Muscle of back (tissue), 11 donors: ENCODE data around the gene SYNDIG1. TPM values are rescaled to one million over a fixed set of nuclear protein-coding genes. Genes with fewer than 3 reads are reported as not detected.

Source experiments
- DNase-seq, 3 donors: peaks; one replicate each; pipeline versions ENCODE4 v3.0.0 to v3.0.0-alpha.2; 2013
- polyA plus RNA-seq, 10 donors: library from polyadenylated mRNA; unstranded; fragments of 120-200 nt; gene quantifications; one replicate each; pipeline ENCODE4 v1.2.1, GENCODE V29; 2013; ENCODE audit not compliant: insufficient read length in 10 of 10

SYNDIG1 gene
- polyA plus RNA-seq, 10 donors: 2.9 to 5.6 (median 3.6) TPM

- DNase-seq: no peak
Measured at GRCh38 chr20:24690408-24690807, 221.0 kb downstream of the SYNDIG1 start.

GRCh38 chr20:24691901-24692351 lies 222.5 kb downstream of the SYNDIG1 start:
- no peak for DNase-seq

DNA sequence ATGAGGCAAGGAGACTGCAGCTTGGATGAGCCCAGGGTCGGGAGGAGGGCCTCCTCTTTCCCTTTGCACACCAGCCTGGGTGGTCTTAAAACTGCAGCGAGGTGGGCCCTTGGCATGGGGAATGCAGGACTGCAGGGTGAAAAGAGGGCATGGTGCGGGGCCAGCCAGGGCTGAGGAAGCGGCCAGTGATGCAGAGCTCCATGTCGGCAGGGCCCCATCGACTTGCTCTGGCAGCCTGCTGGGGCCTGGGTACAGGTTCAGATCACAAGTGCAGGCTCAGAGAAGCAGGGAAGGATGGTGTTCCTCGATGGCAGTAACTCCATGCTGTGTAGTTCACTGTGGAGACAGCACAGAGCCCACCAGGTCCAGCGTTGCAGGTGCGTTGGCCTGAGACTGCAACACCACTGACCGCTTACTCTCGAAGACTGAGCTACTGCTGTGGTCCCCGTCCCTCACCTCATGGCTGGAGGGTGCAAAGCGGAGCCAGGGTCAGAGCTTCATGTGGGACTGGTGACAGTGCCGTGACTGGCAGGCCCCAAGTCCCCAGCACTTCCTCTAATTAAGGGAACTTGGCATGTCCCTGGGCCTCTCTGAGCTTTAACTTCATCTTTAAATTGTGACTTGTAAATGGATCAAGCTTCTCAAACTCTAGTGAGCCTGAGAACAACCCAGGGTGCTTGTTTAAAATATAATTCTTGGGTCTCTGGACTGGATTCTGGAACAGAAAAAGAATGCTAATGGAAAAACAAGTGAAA lies 223.2 kb downstream of the SYNDIG1 start:
- no peak for DNase-seq

- no peak for DNase-seq
Measured at GRCh38 chr20:24693466-24694156, 224.2 kb downstream of the SYNDIG1 start.

- peak in 2 of 3 donors; percentile 28 to 55 for DNase-seq
Measured at GRCh38 chr20:24694157-24694726, 224.8 kb downstream of the SYNDIG1 start.

DNA sequence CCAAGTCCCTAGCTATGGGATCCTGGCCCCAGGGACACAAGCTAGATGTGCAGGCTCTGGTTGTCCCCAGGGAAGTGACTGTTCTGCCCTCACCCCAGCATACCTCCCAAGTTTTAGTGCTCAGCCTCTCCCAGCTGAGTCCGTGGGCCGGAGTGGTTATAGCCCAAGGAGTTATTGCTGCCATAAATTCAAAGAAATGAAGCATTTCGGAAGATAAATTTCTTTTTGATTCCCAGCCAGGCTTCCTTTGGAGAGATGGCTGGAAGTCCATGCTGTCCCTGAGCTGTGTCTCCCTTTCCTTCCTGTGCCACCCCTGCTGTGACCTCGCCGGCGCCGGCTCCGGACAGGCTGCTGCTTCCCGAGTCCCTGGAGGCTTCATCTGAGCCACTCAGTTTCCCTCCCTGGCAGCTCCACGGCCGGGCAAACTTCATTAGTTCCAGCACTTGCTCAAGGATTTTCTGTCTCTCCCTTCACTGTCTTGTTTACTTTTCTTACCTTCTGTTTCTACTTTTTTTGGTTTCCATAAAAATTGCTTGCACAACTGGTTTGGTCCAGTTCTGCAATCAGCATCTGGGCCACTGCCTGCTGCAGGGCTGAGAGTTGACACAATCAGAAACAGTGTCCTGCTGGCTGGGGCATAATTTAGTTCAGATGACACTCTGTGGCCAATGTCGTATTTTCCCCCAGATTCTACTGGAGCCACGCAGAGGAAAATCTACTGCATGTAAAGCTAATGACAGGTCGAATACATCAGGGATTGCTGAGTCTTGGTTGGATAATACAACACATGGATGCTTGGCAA lies 225.5 kb downstream of the SYNDIG1 start:
- peak in 1 of 3 donors; percentile 29 for DNase-seq

DNA sequence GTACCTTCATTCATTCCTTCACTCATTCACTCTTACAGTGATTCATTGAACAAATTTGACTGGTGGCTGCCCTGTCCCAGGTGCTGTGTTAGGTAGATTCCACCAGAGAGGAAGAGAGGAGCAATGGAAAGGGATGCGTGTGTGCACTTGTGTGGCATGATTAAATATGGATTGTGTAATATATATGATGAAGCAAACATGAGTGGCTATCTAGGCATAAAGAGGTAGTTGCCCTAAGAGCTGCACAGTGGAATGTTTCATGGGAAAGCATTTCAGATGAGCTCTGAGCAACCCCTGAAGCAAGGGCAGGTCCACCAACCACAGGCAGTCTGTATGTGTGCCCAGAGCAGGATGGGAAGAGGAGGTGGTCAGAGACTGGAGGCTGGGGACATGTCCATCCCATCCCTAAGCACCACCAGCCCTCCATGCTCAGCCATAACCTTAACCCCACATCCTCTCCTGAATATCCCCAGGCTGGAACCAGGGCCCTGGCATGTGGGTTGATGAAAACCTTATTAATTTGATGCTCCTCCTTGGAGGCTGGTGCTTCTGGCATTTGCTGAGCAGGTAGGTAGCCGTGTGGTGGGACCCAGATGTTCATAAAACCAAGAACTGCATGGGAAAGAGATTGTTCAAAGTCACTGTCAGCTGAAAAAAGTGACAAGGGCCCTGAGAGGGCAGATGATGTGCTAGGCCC lies 226.2 kb downstream of the SYNDIG1 start:
- no peak for DNase-seq

GRCh38 chr20:24696396-24696795 lies 227.0 kb downstream of the SYNDIG1 start:
- no peak for DNase-seq

GRCh38 chr20:24697411-24697810 lies 228.0 kb downstream of the SYNDIG1 start:
- DNase-seq: no peak

GRCh38 chr20:24698189-24698588 lies 228.8 kb downstream of the SYNDIG1 start:
- no peak for DNase-seq

GRCh38 chr20:24698706-24699206 lies 229.3 kb downstream of the SYNDIG1 start:
- no peak for DNase-seq

DNA sequence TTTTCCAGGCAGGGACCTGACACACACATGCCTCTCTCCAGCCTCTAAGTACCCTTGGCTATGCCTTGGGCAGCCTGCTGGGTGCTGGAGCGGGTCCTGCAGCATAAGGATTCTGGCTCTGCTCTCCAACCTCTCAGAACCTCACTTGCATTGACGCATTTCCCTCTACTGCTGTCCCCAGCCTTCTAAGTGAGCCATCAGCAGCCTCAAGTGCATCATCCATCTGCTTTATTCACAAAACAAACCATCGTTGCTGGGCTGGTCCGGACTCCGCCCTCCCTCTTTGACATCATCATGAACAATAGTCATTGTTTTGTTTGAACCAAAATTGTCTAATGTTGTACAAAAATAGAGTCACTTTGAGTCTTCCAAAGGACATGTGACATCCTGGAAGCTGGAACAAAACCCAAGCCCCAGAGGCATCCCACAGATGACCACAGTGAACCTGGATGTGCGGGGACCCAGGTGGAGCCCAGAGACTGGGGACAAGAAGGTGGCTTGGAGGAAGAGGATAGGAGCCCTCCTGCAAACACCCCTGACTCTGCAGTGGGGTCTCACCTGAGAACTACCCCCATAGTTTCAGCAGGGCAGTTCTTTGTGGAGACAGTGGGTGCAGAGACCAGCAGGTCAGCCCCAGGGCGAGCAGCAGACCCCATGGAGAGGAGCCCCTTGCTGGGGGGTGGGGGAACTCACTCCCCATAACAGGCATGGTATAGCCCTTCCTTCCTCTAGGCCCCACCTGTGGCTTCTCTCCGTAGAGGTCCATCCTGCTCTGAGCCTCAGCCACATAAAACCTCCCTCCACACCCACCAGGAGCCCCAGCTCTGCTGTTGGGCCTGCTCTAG lies 230.1 kb downstream of the SYNDIG1 start:
- DNase-seq: no peak

GRCh38 chr20:24700166-24700860 lies 230.9 kb downstream of the SYNDIG1 start:
- DNase-seq: no peak

DNA sequence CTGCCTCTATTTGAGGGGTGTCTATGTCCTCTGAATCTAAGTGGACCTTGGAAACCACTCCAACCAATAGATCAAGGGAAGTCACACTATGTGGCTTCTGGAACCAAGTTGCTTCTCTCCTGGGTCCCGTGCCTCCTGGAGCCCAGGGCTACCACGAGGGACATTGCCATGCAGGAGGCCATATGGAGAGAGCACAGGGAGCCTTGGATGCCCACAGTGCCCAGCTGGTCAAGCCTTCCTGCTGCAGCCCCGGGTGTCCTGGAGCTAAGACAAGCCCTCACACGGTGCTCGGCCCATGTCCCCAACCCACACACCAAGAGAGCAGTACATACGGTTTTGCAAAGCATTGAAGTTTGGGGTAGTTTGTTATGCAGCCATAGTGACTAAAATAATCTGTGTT lies 231.6 kb downstream of the SYNDIG1 start:
- no peak for DNase-seq

GRCh38 chr20:24701668-24702067 lies 232.2 kb downstream of the SYNDIG1 start:
- DNase-seq: no peak

GRCh38 chr20:24702501-24703283 lies 233.3 kb downstream of the SYNDIG1 start:
- DNase-seq: no peak

DNA sequence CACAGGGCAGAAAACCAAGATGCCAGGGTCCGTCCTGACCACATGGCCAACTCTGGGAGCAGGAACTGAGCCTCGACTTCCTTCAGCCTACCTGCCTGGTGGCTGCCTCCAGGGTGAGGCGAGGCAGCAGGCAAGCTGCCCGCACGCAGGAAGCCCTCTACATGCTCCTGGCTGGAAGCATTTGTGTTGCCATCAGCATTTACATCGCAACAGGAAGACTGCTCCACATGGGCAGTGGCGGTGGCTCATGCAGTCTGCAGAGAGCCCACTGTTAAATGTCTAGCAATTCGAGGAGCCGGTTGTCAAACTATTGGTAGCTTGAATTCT lies 233.8 kb downstream of the SYNDIG1 start:
- DNase-seq: no peak

GRCh38 chr20:24704899-24705298 lies 235.5 kb downstream of the SYNDIG1 start:
- no peak for DNase-seq

- DNase-seq: no peak
Measured at GRCh38 chr20:24705486-24705885, 236.1 kb downstream of the SYNDIG1 start.
